ENCODE measurements around the gene GTF3A. TPM values are rescaled to one million over a fixed set of nuclear protein-coding genes. Genes with fewer than 3 reads are reported as not detected.

Gene GTF3A
- total RNA-seq, 1 donor from 2014 or later = 106 TPM

Other genes with a start within 250 kb of the GTF3A start
- gene RPL21, start 173.1 kb upstream of the GTF3A start, total RNA-seq = 533 and 833 TPM in 2 replicates
- gene RASL11A, start 153.8 kb upstream of the GTF3A start, total RNA-seq = 3.8 and 4.0 TPM in 2 replicates
- 48.7 and 58.0 TPM in 2 replicates for gene MTIF3, start 25.9 kb downstream of the GTF3A start, total RNA-seq
- gene LNX2, start 195.9 kb downstream of the GTF3A start, total RNA-seq = 10.6 and 14.5 TPM in 2 replicates
- 83.3 and 103 TPM in 2 replicates for gene POLR1D, start 197.3 kb downstream of the GTF3A start, total RNA-seq

Data from pulmonary artery endothelial cell (primary cell).